Activated gamma-delta T cell (primary cell): ENCODE data around the gene CHRNA3.
"Not testable (repeated sequence)": the region's sequence is repeated elsewhere in the genome, so short reads cannot be mapped to it uniquely, and the experiment has no call there.

Experiments
- DNase-seq: peaks from one replicate; lab custom pipeline; 2025; lab: John Stamatoyannopoulos, UW

The CHRNA3 gene

DNA sequence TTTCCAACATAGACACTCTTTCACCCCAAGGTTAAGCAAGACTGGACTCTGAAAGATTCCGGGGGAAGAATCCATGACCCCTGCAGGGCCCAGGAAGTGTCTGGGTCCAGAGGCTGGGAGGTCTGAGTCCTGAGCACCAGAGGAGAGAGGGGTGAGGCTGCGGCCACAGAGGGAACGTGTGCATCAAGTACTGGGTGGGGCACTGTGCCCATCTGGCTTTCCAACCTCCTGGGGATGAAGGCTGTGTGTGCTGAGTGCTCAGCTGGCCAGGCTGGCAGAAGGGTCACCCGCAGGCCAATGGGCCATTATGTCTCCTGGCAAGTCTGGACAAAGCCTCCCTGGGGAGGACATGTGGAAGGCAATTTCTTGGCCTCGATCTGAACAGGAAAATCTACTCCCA is 3.3 kb downstream of the CHRNA3 start:
- DNase-seq = no peak

DNA sequence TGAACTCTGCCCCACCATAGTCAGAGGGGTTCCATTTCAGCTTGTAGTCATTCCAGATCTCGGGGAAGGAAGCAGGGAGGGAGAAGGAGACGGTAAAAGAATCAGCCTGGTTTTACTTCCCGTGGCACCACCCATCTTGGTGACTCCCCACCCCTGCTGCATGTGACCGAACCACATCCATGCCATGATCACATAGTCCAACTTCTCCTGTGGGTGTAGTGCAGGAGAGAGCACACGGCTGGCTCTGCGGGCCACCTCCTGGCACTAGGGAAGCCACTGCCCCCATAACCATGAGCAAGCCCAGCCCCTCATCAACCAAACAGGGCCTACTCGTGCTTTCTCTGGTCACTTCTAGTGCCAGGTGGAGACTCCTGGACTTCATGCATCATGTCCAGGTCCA is 3.7 kb downstream of the CHRNA3 start:
- DNase-seq = no peak

DNA sequence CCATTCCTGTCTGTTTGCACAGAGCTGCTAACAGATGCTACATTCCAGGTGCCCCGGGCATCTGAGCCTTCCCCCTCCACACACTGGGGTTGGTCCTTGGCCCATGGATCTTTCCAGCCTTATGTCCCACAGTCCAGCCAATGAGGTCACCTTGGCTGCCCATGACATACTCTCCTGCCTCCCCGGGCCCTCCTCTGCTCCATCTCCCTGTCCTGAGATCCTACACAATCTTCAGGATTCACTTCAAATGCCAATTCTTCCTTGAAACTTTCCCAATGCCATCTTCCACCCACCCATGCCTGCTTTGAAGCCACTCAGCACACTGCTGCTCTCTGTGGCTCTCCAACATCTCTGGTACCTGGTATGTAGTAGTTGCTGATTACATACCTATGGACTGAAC is 4.3 kb downstream of the CHRNA3 start:
- no peak for DNase-seq

DNA sequence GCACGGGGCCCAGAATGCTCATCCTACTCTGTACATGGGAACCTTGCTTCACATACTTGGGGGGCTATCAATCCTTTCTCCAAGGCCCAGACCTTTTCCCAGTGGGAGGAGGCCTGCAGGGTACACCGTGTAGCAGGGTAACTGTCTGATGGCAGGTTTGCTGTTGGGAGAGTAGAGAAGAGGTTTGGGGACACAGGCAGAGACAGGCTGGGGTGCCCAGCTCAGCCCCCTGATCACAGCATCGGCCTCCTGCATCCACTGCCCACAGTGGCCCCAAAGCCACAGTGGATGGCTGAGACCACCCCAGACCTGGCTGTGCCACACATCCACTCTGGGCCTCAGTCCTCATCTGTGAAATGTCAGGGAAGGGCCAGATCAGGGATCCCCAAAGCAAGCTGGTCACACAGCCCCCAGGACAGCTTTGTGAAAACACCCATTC is 5.6 kb downstream of the CHRNA3 start:
- no peak for DNase-seq

DNA sequence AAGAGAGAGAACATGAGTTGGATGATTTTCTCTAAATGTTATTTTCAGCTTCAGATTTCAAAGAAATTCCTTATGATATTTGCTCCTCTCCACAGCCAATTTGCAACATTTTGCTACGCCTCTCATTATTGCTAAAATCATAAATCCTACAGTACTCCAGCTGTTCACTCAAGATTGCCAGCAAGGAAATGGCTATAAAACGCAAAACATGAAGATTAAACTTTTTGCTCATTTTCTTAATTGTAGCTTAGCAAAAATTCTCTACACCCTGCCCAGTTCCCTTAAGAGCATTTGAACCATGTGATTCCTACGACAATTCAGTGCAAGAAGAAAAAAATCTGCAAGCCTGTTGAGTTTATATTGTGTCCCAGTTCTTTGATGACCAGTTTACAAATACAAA is 6.8 kb downstream of the CHRNA3 start:
- DNase-seq = no peak

DNA sequence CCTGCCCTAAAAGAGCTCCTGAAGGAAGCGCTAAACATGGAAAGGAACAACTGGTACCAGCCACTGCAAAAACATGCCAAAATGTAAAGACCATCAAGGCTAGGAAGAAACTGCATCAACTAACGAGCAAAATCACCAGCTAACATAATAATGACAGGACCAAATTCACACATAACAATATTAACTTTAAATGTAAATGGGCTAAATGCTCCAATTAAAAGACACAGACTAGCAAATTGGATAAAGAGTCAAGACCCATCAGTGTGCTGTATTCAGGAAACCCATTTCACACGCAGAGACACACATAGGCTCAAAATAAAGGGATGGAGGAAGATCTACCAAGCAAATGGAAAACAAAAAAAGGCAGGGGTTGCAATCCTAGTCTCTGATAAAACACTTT is 11.2 kb downstream of the CHRNA3 start:
- DNase-seq = not testable (repeated sequence)

DNA sequence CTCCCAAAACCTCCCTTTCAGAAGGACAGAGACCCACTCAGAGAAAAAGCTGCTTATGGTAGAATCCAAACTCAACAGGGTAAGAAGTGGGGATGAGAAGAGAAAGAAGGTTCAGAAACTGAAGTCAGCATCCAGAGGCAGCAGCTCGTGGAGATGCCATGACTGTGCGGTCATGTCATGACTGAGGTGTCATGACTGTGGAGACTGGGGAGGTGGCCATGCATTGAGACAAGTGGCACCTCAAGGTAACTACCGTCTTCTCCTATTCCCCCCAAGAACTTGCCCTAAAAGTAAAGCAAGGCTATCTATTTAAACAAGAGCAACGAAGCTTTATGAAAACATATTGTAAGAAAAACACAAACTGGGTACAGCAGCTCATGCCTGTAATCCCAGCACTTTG is 15.1 kb downstream of the CHRNA3 start:
- no peak for DNase-seq

DNA sequence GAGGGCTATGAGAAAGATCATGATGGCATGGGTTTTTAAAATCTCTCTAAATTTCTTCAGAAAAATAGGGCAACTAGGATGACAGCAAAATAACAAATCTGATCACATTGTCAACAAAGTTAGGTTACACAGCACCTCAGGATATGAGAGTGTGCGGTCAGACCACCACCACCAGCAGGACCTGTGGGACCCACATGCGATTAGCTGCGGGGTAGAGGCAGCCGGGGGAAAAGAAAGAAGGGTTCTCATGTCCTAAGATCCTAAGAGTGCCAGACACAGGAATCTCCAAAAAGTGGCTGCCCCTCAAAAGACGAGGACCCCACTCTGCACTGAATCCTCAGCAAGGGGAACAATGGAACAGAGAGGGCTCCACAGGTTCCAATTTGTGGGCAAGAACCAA is 15.6 kb downstream of the CHRNA3 start:
- DNase-seq = no peak

DNA sequence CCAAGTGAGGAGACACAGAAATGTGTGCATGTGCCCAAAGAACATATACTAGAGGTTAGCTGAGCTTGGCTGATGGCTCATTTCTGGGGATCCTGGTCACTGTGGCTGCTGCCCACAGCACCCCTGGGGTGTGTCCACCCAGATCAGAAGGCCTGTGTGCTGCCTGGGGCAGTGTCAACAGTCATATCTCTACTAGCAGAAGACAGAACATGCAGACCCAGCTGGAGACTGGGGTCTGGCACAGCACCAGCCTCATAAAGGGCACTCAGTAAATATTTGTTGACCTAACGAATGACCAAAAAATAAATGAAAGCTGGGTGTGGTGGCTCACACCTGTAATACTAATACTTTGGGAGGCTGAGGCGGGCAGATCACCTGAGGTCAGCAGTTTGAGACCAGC is 16.4 kb downstream of the CHRNA3 start:
- no peak for DNase-seq

DNA sequence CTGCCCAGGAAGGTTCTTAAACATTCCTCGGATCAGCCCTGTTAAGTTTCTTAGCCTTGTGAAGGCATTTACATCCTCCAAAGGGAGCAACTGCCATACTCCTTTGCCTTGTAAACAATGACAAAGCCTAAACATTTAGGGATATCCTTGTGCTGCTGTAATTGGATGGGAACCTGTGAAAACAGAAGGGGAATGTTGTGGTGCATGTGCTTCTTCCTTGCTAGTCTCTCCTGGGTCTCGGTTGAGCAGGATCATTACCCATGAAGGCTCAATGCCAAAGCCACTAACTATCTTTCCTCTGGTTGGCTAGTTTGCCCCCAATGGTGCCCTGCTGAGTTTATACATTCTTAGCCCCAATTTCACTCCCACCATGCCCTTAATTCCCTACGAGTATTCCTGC is 17.3 kb downstream of the CHRNA3 start:
- DNase-seq = no peak

DNA sequence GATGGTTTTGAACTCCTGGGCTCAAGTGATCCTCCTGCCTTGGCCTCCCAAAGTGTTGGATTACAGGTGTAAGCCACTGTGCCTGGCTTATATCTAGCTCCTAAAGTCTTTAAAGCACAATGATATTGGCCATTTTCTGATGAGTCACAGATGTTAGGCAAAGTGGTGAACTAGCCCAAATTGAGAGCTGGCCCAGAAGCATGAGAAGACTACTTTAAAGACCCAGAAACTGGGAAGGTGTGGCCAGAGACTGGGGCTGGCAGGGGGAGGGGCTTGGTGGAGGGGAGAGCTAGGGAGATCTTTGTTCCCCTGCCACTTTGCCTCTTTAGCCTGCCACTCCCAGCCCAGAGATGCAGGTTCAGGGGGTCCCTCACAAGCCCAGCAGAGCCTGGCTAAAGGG is 21.6 kb downstream of the CHRNA3 start:
- no peak for DNase-seq

DNA sequence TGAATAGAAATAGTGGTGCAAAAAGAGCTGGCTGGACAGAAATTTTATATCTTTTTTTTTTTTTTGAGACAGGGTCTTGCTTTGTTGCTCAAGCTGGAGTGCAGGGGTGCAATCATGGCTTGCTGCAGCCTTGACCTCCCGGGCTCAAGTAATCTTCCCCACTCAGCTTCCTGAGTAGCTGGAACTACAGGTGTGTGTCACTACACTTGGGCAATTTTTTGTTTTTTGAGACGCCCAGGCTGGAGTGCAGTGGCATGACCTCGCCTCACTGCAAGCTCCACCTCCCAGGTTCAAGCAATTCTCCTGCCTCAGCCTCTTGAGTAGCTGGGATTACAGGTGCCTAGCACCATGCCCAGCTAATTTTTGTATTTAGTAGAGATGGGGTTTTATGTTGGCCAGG is 22.4 kb downstream of the CHRNA3 start:
- no peak for DNase-seq

DNA sequence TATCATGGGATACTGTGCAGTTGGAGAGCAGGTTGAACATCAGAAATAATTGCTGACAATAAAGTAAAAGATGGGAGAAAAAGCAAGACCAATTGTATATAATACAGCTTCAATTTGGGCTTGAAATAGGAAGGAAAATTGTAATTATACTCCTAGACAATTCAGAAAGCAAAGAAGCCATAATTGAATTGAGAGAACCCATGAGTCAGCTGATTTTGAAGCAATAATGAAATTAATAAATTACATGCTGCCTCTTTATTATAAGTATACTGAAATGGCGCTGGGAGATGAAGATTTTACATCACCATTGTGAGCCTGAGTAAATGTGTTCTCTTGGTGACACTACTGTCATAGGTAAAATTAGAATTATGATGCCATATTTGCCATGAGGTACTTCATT is 23.2 kb downstream of the CHRNA3 start:
- DNase-seq = no peak

DNA sequence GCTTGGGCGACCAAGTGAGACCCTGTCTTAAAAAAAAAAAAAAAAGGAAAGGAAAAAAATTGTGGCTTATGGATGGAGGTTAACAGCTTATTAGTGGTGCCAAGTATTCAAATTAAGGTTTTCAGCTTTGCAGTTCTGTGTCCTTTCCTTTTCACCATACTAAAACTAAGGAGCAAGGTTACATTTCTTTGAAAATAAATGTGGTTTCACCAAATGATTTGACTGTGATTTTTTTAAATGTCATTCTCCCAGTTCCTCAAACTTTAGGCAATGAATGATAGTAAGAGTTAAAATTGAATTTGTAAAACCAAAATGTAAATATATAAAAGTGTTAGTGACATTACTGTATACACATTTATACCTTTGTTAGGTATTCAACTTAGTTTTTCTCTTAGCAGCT is 45.9 kb downstream of the CHRNA3 start:
- DNase-seq = no peak

DNA sequence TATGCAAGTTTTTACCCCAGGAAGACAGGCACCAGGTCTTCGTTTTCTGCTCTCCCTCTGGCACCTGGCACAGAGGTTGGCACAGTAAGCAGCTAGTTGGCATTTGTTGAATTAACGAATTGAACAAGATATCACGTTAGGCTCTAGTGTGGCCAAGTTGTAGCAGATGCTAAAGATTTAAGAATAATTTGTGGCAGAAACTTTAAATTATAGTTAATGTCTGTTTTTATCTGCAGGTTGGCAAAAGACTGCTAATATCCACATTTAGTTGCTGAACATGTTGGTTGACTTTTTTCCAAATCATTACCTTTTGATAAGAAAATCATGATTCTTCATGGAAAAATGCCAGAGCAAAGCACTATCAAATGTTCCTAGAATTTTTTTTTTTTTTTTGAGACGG is 47.4 kb downstream of the CHRNA3 start:
- no peak for DNase-seq

DNA sequence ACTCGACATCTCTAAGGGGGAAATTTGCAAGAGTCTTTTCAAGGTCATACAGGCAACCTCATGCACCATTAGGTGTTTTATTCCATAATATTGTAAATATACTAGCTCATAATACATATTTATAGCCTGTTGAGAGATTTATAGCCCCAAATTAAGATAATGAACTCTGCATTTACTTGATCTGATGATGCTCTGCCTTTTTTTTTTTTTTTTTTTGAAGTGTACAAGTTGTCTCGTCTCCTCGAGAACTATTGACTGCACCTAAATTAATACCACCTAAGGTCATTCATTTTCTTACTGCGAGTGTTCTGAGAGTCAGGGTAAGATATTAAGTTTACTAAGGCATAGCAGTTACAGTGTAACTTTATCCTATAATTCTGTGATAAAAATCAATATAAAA is 49.4 kb downstream of the CHRNA3 start:
- DNase-seq = no peak

DNA sequence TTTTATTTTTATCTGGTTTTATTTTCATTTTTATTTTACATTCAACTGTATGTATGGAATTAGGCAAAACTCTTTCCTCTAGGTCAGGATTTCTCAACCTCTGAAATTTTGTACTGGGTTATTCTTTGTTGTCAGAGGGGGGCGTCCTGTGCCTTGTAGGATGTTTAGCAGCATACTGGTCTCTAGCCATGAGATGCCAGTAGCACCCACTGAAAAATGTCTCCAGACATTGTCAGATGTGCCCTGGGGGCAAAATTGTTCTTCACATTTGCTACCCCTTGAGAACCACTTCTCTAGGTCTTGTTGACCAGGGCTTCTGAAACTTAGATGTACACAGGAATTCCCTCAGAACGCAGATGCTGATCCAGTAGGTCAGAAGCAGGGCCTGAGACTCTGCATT is 50.1 kb downstream of the CHRNA3 start:
- DNase-seq = no peak

DNA sequence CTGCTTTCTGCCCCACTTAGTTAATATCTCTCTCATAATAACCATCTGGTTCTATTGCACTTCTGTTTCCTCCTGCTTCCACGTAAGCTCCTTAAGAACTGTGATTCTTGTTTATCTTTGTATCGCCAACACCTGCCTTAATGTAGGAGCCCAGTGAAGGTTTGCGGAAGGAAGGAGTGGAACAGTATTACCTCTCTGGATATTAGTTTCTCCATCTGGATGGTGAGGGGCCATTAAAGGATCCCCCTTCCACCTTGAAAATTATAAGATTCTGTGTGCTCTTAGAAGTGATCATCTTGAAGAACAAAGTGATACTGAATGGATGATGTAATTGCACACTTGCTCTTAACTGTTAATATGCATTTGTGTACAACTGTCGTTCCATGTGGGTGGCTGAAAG is 53.3 kb downstream of the CHRNA3 start:
- no peak for DNase-seq

DNA sequence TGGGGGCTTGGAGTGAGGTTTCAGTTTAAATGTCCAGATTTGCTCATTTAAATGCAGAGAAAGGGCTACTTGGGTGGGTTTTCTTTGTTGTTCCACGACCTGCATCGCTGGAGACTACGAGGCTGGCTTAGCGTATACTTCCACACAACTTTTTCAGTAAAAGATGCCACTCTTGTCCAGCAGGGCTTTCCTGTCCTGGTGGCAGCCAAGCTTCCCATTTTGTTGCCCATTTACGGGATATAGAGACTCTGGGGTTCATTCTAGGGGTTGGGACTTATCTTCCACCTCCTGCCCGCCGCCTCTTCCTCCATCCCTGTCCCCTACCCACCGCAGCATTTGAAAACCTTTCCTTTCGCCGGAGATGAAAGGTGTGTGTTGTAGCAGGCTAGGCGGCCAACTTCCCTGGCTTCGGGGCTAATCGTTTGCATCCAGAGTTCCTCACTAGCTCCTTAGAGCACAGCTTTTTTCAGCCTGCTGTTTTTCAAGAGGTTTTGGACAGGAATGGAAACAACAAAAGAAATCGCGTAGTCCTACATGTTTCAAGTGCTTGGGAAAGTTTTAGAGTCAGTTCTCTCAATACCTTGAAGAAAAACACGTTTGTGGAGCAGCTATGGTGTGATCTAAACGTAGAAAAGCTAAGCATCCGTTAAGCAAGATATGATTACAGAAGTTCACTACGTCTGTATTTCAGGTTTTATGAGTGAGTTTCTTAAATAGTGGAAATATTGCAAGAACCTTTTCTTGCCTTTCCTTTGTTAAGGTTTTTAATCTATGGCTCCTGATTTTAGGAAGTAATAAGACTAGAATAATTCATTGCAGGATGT is 54.6 kb downstream of the CHRNA3 start:
- DNase-seq = no peak

DNA sequence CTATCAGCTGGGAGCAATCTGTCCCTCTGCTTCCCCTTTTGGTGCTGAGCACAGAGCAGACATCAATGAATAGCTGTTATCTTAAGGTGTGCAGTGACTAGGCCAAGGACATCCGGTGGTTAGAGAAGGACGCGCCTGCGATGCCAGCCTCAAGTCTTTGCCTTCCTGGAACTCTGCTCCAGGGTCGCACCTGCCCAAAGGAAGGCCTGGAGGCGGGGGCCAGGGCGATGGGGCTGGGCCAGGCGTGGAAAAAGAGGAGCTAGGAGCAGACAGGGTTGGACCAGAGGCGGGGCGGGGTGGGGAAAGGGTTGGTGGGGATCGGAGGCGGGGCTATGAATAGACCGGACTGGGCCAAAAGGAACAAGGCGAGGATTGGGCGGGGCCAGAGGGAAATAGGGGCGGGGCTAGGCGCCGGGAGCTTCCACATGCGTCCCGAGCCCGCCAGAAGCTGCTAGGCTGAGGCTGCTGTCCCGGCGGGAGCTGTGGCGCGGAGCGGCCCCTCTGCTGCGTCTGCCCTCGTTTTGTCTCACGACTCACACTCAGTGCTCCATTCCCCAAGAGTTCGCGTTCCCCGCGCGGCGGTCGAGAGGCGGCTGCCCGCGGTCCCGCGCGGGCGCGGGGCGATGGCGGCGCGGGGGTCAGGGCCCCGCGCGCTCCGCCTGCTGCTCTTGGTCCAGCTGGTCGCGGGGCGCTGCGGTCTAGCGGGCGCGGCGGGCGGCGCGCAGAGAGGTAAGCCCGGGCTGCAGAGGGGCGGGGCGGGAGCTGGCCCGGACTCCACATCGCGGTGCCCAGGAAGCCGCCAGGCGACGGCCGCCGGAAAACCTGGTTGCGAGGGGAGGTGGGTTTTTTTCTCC is 55.5 kb downstream of the CHRNA3 start, which contains the start of gene CHRNA5:
Gene CHRNA5, plus strand, starts transcription at position 424 of the 854 bp plus-strand sequence. Its CDS starts 200 bp downstream, at position 624.
- peak; percentile 34 for DNase-seq

DNA sequence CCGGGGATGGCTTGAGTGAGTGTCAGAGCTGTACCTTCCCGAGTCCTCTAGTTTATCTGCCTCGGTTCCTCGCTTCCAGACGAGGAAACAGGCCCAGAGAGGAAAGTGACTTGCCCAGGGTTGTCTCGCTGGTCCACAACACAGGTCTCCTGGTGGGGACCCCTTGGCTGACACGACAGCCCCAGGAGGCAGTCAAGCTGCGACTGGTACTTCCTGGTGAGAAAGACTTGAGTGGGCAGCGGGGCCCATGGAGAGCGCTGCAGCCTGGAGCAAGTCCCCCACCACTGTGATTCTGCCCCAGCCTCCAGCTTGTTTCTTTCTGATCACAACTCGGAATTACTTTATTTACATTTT is 56.1 kb downstream of the CHRNA3 start:
- no peak for DNase-seq

DNA sequence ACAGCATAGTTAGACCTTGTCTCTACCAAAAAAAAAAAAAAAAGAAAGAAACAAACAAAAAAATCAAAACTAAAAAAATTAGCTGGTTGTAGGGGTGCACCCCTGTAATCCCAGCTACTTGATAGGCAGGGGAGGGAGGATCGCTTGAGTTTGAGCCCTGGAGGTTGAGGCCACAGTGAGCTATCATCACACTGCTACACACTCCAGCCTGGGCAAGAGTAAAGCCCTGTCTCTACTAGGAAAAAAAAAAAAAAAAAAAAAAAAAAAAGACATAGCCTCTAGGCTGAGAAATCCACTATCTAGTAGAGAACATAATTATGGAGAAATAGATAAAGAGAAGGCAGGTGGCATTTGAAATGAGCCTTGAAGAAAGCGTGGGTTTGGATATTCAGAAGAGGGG is 57.7 kb downstream of the CHRNA3 start:
- DNase-seq = no peak

DNA sequence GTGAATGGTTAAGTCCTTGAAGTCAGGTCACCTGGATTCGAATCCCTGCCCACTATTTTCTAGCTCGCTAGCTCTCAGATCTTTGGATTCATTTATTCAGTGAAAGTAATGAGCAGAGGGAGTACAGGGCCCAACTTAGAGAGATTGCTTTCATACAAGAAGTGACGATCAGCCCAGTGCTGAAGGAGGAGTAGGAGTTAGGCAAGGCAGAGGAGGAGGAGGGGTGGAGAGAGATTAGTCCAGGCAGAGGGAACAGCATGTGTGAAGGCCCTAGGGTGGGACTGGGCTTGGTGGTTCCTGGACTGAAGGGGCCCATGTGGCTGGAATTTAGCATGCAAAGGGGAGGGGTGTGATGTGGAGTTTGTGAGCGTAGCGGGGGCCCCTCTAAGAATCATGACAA is 59.3 kb downstream of the CHRNA3 start:
- DNase-seq = no peak
